Activated T-cell treated with anti-CD3 and anti-CD28 coated beads, Interleukin-2, amount 50 U/mL, for 4 hours (primary cell): ENCODE data around the gene PLA2G4E. TPM values are rescaled to one million over a fixed set of nuclear protein-coding genes. Genes with fewer than 3 reads are reported as not detected.

ENCODE experiments used
- ATAC-seq, 2 donors: fragments of 200-7000 bp; cut with Tn5 transposase; one replicate each; pipeline ENCODE4 v1.10.0; 2021
- DNase-seq: peaks from one replicate; pipeline ENCODE4 v3.0.0-alpha.2; 2020
- H3K27me3 Mint-ChIP-seq: one replicate; pipeline ENCODE4 v1.8.0; 2021; ENCODE audit warnings: low read depth, mixed read lengths
- H3K36me3 Mint-ChIP-seq: one replicate; pipeline ENCODE4 v1.8.0; 2022; ENCODE audit warnings: mixed read lengths; ENCODE audit not compliant: insufficient read depth
- H3K4me1 Mint-ChIP-seq: one replicate; pipeline ENCODE4 v1.8.0; 2021; ENCODE audit warnings: low read depth, mixed read lengths
- H3K4me3 Mint-ChIP-seq: one replicate; pipeline ENCODE4 v1.8.0; 2021; ENCODE audit warnings: mild to moderate bottlenecking, moderate library complexity, mixed read lengths
- H3K9me3 Mint-ChIP-seq: one replicate; pipeline ENCODE4 v1.8.0; 2021; ENCODE audit warnings: mixed read lengths
- total RNA-seq, 3 donors: library from RNA; stranded (reverse); gene quantifications; one replicate each; pipeline ENCODE4 v1.2.1, GENCODE V29; 2021

Gene PLA2G4E
- total RNA-seq, 3 donors from 2014 or later: not detected

DNA sequence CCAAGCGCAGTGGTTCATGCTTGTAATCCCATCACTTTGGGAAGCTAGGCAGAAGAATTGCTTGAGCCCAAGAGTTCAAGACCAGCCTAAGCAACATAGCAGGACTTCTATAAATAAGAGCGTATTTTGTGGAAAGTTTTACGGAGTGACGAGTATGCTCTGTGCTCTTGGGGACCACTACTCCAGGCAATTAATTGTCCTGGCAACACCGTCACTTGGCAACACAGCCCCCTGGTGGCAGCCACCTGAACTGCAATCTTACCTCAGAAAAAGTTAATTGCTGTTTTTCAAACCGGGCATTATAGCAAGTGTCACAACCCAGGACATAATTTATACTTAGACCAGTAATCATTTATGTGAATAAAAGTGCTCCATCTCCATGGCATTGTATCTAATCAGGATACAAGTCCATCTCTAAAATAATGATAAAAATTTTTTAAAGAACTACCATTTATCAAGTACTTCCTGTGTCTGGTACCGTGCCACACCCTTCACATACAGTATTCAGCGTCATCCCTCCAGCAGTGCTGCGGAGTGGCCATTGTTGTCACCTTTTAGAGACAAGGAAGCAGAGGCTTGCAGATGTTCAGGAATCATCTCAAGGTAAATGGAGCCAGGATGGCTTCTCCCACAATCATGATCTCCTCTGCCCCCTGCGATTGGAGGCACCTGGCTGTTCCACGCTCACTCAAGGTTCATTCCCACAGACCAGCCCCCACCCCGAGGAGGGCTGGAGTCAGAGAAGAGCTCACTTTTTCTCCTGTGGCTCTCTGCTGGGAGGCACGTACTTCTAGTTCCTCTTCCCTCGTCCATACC lies 39.0 kb upstream of the PLA2G4E start:
- Mint-ChIP-seq H3K36me3 (no peaks in the 10 kb centered on the region), H3K9me3 (no peaks in the 10 kb centered on the region), H3K4me3 (no peak overlapping the region), H3K4me1 (peaks cover 7% of the 10 kb centered on the region), H3K27me3 (peaks cover 20% of the 10 kb centered on the region)
- ATAC-seq: no peak
- peak; percentile 72 for DNase-seq

DNA sequence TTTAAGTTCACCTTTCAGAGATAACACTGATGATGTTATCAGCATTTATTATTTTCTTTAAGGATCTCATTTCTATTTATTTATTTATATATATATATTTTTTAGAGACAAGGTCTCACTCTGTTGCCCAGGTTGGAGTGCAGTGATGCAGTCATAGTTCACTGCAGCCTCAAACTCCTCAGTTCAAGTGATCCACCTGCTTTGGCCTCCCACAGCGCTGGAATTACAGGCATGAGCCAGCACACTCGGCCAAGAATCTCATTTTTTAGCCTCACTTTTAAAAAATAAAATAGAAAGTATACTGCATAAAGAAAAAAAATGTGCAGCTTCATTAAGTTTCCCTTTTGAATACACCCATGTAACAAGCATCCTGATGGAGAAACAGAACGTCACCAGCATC lies 37.9 kb upstream of the PLA2G4E start:
- H3K4me3 Mint-ChIP-seq: no peak overlapping the region
- H3K27me3 Mint-ChIP-seq: peaks cover 23% of the 10 kb centered on the region
- H3K4me1 Mint-ChIP-seq: peaks cover 7% of the 10 kb centered on the region
- DNase-seq (no peak), ATAC-seq (no peak)
- H3K36me3 Mint-ChIP-seq: no peaks in the 10 kb centered on the region
- H3K9me3 Mint-ChIP-seq: no peaks in the 10 kb centered on the region

DNA sequence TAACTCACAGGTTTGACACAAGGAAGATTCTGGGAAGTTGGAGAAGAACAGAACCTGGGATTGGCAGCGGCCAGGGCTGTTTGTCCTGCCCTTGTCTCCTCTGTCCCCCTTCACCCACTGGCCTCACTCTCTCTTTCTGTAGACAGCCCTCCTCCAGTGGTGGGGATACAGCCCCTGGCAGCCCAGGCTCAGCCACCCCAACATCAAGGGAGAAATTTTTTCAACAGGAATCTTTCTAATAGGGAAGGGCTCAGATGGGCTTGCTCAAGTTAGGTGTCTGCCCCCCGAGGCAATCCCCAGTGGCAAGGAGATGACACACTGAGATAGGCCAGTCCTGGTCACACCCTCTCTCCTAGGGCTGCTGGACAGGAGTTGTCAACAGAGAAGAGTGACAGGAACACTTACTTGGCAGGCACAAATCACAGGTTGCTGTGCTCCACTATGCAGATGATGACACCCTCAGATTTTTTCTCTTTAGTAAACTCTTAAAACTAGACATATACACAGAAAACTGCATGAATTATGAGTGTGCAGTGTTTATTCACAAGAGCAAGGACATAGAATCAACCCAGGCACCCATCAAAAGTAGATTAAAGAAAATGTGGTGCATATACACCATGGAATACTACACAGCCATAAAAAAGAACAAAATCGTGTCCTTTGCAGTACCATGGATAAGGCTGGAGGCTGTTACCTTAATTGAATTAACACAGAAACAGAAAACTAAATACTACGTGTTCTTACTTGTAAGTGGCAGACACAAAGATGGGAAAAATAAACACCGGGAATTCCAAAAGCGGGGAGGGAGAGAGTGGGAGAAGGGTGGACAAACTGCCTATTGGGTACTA lies 37.2 kb upstream of the PLA2G4E start:
- Mint-ChIP-seq H3K4me1 (peaks cover 7% of the 10 kb centered on the region), H3K4me3 (no peak overlapping the region), H3K27me3 (peaks cover 20% of the 10 kb centered on the region), H3K36me3 (no peaks in the 10 kb centered on the region), H3K9me3 (no peaks in the 10 kb centered on the region)
- DNase-seq (no peak), ATAC-seq (no peak)

DNA sequence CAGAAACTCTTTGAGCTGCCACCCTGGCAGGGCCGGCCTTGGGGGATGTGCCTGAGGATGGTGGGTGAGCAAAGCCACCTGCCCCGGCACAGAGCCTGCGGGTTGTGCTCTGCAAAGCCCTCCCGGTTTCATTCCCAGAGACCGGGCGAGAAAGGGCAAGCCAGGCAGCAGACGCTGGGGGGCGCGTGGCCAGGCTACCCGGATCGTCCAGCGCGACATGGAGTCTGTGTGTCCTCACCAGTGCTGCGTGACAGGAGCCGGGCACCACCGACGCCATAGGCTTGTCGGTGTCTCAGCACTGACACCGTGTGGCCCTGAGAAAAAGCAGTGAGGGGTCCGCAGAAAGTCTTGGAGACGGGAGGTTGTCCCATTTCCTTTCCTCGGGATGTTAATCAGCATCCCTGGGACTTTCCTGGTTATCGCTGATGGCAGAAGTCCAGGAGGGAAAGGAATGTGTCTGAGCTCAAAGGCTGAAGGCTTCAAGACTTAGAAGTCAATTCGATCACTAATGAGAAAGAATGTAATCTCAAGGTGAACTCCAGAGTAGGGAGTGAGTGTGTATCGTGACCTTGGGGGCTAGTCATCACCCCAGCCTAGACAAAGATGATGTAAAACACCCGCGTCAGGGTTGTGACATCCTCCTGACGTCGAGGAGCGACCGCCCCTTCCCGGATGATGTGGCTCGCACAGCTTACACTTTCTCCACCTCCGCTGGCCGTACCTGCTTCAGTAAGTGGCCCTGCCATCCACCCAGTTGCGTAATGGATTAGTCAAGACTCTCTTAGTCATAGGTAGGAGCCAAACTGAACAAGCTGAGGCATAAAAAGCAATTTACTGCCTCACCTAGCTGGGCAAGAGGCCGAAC lies 36.3 kb upstream of the PLA2G4E start:
- H3K4me1 Mint-ChIP-seq: peaks cover 7% of the 10 kb centered on the region
- DNase-seq (peak; percentile 46), ATAC-seq (peak; percentile 79 to 84)
- peaks cover 20% of the 10 kb centered on the region for H3K27me3 Mint-ChIP-seq
- no peaks in the 10 kb centered on the region for H3K36me3 Mint-ChIP-seq
- H3K9me3 Mint-ChIP-seq: no peaks in the 10 kb centered on the region
- peak overlapping the region; percentile 49 for H3K4me3 Mint-ChIP-seq

DNA sequence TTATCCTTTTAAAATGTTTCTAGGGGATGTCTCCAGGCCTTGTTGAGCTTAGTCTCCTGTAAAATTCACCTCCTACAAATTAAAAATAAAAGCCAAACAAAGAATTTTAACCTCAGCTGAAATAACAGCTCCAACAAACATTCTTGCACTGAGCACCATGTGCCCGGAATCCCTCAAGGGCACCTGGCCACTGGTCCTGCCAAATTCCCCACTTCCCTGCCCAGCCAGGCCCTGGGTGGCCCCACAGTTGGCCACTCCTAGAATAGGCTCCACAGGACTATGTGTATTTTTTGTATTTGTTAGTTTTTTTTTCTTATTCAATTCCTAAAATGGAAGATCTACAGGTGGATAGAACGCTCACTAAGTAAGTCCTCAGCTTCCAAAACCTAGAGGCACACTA lies 33.1 kb upstream of the PLA2G4E start:
- H3K4me1 Mint-ChIP-seq: peaks cover 7% of the 10 kb centered on the region

DNA sequence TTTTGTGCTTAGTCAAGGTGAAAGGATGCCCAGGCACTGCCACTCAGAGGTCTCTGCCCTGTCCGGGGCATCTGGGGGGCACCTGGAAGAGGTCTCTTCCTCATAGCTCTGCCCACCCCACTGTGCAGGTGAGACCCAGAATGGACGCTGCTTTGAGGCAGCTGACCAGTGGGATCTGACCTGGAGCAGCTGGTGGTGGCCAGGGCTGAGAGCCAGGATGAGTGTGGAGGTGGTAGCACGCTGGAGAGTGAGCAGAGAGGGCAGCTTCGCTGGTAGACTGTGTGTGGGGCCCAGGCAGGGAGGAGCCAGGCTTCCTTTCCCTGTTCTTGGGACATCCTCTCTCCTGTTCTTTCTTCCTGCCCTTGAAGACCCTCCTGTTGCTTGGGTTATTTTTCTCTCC lies 32.2 kb upstream of the PLA2G4E start:
- DNase-seq: no peak
- Mint-ChIP-seq H3K4me3 (no peak overlapping the region), H3K4me1 (peaks cover 7% of the 10 kb centered on the region), H3K9me3 (no peaks in the 10 kb centered on the region), H3K36me3 (no peaks in the 10 kb centered on the region), H3K27me3 (peaks cover 22% of the 10 kb centered on the region)
- ATAC-seq: no peak

More for the DNA sequence above, 33.1 kb upstream of the PLA2G4E start:
- no peaks in the 10 kb centered on the region for H3K36me3 Mint-ChIP-seq
- no peak for DNase-seq
- no peak for ATAC-seq
- no peak overlapping the region for H3K4me3 Mint-ChIP-seq
- H3K9me3 Mint-ChIP-seq: no peaks in the 10 kb centered on the region
- H3K27me3 Mint-ChIP-seq: peaks cover 22% of the 10 kb centered on the region

DNA sequence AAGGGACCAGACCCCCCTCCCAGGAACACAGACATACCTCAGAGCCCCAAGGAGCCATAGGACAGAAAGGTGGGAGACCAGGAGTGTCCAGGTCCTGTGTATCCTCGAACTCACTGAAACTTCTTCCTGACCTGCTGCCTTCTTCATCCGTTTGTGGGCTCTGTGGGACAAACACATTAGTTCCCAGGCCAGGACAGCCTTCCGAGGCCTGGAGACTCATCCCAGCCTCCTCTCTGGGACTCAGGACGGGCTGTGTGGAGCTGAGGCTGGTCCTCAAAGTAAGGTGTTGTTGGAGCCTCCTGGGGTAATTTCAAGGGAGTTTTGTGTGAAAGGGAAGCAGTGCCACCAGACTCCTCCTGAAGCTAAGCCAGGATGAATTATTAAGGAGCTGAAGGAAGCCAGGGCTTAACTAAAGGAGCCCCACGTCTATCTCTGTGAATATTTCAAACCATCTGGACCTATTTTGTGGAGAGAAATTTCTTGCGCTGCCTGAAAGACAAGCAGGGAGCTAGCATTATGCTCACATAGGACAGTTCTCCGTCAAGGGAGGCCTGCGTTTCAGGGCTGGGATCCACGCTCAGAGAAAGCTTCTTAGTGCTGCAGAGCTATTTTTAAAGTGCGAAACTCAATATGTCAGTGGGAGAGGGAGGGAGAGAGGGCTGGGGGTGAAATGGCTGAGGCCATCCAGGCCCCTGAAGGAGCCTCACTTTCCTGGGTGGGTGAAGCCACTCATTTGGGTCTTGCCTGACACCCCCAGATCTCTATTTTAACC lies 29.8 kb upstream of the PLA2G4E start:
- Mint-ChIP-seq H3K9me3 (no peaks in the 10 kb centered on the region), H3K4me3 (no peak overlapping the region), H3K4me1 (no peaks in the 10 kb centered on the region), H3K27me3 (peaks cover 7% of the 10 kb centered on the region), H3K36me3 (no peaks in the 10 kb centered on the region)
- ATAC-seq: no peak
- DNase-seq: no peak

DNA sequence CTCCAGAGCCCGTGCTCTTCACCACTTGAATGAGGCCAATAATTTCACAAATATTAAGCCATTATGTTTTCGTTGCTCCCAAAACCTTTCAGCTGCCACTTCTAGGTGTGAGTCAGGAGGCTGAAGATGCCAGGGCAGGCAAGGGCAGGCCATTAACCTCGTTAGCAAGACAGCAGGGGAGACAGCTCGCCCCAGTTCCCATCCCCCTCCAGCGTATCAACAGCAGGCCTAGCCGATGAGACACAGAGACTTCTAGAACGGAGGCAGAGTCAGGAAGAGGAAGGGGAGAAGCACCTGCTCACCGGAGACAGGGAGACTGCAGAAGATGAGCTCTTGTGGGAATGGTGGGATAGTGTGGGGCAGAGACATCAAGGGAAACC lies 28.0 kb upstream of the PLA2G4E start:
- Mint-ChIP-seq H3K4me3 (no peak overlapping the region), H3K36me3 (no peaks in the 10 kb centered on the region), H3K4me1 (no peaks in the 10 kb centered on the region), H3K27me3 (peaks cover 4% of the 10 kb centered on the region), H3K9me3 (no peaks in the 10 kb centered on the region)
- DNase-seq (no peak), ATAC-seq (no peak)

DNA sequence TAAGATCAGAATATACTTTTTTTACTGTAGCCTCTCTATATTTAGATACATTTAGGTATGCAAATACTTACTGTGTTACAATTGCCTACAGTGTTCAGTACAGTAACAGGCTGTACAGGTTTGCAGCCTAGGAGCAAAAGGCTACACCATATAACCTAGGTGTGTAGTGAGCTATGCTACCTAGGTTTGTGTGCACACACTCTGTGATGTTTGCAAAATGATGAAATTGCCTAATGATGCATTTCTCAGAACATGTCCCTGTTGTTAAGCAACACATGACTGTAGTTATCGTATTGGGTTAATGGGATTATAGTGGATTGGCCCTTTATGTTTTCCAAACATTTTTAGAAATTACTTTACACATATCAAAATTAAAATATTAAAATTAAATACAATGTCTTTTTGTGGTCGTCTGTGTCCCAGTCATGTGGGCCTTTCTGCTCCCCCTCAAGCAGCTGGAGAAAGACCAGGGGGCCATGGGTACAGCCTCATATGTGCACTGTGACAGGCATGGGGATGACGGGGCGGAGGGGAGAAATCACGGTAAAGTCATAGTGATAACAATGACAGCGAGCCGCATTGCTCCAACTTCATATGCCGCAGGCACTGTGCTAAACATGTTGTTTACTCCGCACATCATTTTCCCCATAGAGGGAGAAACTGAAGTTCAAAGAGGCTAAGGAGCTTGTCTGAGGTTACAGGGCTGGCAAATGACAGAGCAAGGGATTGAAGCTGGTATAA lies 27.4 kb upstream of the PLA2G4E start:
- ATAC-seq (no peak), DNase-seq (no peak)
- Mint-ChIP-seq H3K4me1 (no peaks in the 10 kb centered on the region), H3K9me3 (no peaks in the 10 kb centered on the region), H3K36me3 (no peaks in the 10 kb centered on the region), H3K4me3 (no peak overlapping the region), H3K27me3 (peaks cover 4% of the 10 kb centered on the region)

DNA sequence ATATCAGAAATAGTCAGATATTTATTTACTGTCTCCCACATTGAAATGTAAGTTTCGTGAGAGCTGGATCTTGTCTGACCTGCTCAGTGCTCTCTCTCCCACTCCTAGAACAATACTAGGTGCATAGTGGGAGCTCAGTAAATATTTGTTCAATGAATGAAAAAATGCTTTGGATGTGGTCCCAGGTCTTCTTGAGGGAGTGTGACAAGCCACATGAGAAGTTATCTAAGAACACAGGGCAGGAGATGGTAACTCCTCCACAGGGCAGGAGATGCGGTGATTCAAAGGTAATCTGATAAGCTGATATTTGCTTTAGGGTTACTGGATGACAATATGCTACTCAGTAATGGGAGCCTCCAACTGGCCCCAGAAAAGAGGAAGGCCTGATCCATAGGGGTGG lies 25.8 kb upstream of the PLA2G4E start:
- Mint-ChIP-seq H3K36me3 (no peaks in the 10 kb centered on the region), H3K9me3 (no peaks in the 10 kb centered on the region), H3K4me3 (no peak overlapping the region), H3K27me3 (peaks cover 4% of the 10 kb centered on the region), H3K4me1 (no peaks in the 10 kb centered on the region)
- DNase-seq (no peak), ATAC-seq (no peak)

DNA sequence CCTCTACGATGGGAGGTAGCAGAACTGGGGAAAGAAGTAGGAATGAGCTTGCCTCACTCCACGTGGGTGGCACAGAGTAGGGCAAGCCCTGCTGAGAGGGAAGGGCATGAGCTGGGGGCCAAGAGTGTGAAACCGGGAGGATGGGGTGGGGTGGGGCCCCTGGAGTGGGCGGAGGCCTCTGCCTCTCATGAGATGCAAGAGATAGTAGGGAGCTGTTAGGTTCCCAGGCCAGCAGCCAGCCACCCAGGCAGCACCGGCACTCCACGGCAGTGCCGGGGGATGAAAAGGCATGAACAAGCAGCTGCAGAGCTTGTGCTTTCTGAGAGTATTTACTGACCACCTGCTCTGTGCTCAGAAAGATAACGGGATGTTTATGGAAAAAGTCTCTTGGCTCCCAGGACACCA lies 24.4 kb upstream of the PLA2G4E start:
- no peak for DNase-seq
- no peak for ATAC-seq
- Mint-ChIP-seq H3K27me3 (peaks cover 2% of the 10 kb centered on the region), H3K4me3 (no peak overlapping the region), H3K9me3 (no peaks in the 10 kb centered on the region), H3K36me3 (no peaks in the 10 kb centered on the region), H3K4me1 (no peaks in the 10 kb centered on the region)

DNA sequence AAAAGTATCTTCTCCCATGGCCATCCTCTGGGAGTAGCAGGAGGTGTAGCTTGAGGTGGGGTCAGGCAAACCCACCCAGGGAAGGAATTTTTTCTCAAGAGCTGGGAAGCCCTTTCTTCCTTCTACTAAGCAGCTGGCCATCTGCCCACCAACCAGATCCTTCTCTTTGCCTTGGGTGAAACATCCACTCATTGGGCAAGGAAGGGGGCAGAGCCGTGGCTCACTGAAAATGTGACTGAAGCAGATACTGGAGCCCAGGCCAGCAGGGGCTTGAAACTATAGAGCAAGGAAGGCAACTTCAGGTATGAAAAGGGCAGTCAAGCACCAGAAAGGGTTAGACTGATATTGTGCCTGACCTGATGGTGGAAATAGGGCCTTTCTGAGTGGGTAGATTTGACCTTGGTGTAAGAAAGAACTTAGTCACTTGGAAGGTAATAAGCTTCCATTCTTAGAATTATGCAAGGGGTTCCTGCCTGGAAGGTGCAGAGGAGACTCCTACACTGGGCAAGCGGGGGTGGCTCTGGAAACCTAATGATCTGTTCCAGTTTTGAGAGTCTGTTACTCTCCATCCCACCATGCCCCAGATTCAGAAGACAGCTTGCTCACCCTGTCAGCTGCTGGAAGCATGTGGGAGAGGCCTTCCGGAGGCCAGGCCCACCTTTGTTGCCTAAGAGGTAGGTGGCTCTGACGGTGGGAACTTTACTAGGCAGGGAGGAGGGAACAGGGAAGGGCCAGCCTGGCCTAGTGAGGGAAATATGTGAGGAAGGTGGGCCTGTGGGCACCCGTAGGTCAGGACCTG lies 22.0 kb upstream of the PLA2G4E start:
- Mint-ChIP-seq H3K36me3 (no peaks in the 10 kb centered on the region), H3K27me3 (peaks cover 2% of the 10 kb centered on the region), H3K9me3 (no peaks in the 10 kb centered on the region), H3K4me1 (no peaks in the 10 kb centered on the region), H3K4me3 (no peak overlapping the region)
- DNase-seq: no peak
- ATAC-seq: no peak
